ENCODE data around the gene FAM124A.

DNA sequence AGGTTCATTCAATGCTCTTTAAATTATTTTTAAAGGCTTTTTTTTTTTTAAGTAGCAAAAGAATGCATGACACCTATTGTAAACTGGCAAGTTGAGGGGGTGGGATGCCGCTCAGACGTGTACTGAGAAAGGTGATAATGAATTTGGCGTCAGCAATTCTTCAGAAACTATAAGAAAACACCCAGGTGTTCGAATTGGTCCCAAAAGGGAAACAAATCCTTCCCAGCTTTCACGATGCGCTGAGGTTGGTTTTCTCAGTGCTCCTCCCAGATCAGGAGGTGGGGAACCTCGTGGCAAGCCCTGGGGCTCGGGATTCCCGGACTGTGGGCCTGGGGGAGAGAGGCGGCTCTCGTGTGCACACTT lies 543 bp upstream of the FAM124A start:
- TF ChIP-seq, protein P1, sequence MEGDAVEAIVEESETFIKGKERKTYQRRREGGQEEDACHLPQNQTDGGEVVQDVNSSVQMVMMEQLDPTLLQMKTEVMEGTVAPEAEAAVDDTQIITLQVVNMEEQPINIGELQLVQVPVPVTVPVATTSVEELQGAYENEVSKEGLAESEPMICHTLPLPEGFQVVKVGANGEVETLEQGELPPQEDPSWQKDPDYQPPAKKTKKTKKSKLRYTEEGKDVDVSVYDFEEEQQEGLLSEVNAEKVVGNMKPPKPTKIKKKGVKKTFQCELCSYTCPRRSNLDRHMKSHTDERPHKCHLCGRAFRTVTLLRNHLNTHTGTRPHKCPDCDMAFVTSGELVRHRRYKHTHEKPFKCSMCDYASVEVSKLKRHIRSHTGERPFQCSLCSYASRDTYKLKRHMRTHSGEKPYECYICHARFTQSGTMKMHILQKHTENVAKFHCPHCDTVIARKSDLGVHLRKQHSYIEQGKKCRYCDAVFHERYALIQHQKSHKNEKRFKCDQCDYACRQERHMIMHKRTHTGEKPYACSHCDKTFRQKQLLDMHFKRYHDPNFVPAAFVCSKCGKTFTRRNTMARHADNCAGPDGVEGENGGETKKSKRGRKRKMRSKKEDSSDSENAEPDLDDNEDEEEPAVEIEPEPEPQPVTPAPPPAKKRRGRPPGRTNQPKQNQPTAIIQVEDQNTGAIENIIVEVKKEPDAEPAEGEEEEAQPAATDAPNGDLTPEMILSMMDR (IDR thresholded peaks at IDR 0.05): no peak
- TF ChIP-seq EP300 (IDR thresholded peaks at IDR 0.05): no peak
- no peak for TF ChIP-seq POLR2A (IDR thresholded peaks at IDR 0.05)
- TF ChIP-seq POLR2AphosphoS5 (IDR thresholded peaks at IDR 0.05): no peak
